Measurements from ENCODE around the gene CDPF1. TPM values are rescaled to one million over a fixed set of nuclear protein-coding genes. Genes with fewer than 3 reads are reported as not detected.
A peak's percentile ranks its signal among the peaks of the same experiment; 100 is the strongest.

CDPF1 gene
- total and polyA plus RNA-seq, 2 of the 13 experiments (the other 11 are each of a cell fraction or from before 2014, with no cell fraction given) = 5.2 to 8.1 TPM

DNA sequence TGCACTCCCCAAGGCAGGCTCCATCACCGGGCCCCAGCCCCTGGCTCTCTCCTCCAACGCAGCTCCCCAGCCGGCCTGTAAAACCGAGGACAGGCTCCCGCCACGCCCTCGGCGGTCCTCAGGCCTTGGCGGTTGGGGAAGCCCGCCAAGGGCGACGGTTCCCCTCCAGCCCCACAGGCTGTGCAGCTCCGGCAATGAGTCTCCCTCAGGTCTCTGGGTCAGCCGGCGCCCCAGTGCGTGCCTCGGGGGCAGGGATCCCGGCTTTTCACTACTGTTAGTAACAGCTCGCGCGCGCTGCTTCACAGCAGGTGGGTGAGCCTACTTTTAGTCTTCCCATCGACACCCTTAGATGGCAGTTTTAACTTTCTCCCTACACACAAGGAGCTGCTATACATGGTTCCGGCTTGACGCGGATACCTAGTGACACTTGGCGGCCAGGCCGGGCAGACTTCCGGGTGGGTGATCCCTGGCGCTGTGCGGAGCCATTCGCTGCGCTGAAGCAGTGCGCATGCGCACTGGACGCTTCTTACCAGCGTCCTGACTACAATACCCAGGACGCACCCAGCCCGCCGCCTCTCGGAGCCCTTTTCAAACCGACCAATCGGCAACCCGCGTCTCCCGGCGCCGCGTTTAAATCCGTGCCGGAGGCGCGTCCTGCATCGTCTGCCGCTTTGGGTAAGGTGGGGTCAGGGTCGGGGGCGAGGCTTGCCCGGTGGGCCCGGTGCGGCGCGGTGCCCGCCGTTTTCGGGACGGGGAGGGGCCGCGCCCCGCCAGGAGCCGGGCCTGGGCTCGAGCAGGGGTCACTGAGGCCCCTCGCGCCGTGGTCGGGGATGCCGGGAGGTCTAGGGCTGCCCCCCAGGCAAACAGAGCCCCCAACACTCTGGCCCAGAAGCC, 46.4 kb upstream of the CDPF1 start, which contains the start of gene GTSE1 (continued):
- TF ChIP-seq, protein P1, sequence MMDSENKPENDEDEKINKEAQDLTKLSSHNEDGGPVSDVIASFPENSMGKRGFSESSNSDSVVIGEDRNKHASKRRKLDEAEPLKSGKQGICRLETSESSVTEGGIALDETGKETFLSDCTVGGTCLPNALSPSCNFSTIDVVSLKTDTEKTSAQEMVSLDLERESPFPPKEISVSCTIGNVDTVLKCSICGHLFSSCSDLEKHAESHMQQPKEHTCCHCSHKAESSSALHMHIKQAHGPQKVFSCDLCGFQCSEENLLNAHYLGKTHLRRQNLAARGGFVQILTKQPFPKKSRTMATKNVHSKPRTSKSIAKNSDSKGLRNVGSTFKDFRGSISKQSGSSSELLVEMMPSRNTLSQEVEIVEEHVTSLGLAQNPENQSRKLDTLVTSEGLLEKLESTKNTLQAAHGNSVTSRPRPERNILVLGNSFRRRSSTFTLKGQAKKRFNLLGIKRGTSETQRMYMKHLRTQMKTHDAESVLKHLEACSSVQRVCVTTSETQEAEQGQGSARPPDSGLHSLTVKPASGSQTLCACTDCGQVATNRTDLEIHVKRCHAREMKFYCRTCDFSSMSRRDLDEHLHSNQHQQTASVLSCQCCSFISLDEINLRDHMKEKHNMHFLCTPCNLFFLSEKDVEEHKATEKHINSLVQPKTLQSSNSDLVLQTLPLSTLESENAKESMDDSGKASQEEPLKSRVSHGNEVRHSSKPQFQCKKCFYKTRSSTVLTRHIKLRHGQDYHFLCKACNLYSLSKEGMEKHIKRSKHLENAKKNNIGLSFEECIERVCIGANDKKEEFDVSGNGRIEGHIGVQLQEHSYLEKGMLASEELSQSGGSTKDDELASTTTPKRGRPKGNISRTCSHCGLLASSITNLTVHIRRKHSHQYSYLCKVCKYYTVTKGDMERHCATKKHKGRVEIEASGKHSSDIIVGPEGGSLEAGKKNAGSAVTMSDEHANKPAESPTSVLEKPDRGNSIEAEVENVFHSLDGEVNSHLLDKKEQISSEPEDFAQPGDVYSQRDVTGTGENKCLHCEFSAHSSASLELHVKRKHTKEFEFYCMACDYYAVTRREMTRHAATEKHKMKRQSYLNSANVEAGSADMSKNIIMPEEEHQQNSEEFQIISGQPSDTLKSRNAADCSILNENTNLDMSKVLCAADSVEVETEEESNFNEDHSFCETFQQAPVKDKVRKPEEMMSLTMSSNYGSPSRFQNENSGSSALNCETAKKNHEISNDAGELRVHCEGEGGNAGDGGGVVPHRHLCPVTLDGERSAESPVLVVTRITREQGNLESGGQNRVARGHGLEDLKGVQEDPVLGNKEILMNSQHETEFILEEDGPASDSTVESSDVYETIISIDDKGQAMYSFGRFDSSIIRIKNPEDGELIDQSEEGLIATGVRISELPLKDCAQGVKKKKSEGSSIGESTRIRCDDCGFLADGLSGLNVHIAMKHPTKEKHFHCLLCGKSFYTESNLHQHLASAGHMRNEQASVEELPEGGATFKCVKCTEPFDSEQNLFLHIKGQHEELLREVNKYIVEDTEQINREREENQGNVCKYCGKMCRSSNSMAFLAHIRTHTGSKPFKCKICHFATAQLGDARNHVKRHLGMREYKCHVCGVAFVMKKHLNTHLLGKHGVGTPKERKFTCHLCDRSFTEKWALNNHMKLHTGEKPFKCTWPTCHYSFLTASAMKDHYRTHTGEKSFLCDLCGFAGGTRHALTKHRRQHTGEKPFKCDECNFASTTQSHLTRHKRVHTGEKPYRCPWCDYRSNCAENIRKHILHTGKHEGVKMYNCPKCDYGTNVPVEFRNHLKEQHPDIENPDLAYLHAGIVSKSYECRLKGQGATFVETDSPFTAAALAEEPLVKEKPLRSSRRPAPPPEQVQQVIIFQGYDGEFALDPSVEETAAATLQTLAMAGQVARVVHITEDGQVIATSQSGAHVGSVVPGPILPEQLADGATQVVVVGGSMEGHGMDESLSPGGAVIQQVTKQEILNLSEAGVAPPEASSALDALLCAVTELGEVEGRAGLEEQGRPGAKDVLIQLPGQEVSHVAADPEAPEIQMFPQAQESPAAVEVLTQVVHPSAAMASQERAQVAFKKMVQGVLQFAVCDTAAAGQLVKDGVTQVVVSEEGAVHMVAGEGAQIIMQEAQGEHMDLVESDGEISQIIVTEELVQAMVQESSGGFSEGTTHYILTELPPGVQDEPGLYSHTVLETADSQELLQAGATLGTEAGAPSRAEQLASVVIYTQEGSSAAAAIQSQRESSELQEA (CRISPR knock-in tag; IDR thresholded peaks at IDR 0.05; ENCODE audit: not compliant biosample characterization) = no peak
- TF ChIP-seq ZNF33A (CRISPR knock-in tag; IDR thresholded peaks at IDR 0.05; ENCODE audit: borderline replicate concordance) (0 out of 2 replicates have a peak, but pooled peaks have one; percentile 35), ZNF335 (CRISPR knock-in tag; IDR thresholded peaks at IDR 0.05) (peak; percentile 61; the same call in 1 of the 2 replicates)
- TF ChIP-seq, protein P2, sequence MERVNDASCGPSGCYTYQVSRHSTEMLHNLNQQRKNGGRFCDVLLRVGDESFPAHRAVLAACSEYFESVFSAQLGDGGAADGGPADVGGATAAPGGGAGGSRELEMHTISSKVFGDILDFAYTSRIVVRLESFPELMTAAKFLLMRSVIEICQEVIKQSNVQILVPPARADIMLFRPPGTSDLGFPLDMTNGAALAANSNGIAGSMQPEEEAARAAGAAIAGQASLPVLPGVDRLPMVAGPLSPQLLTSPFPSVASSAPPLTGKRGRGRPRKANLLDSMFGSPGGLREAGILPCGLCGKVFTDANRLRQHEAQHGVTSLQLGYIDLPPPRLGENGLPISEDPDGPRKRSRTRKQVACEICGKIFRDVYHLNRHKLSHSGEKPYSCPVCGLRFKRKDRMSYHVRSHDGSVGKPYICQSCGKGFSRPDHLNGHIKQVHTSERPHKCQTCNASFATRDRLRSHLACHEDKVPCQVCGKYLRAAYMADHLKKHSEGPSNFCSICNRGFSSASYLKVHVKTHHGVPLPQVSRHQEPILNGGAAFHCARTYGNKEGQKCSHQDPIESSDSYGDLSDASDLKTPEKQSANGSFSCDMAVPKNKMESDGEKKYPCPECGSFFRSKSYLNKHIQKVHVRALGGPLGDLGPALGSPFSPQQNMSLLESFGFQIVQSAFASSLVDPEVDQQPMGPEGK (CRISPR knock-in tag; IDR thresholded peaks at IDR 0.05) = no peak
- TF ChIP-seq, protein P3, sequence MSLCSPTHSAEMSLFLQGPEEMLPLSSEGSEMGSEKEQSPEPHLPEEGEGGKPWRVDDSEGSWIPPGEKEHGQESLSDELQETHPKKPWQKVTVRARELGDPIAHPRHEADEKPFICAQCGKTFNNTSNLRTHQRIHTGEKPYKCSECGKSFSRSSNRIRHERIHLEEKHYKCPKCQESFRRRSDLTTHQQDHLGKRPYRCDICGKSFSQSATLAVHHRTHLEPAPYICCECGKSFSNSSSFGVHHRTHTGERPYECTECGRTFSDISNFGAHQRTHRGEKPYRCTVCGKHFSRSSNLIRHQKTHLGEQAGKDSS (CRISPR knock-in tag; IDR thresholded peaks at IDR 0.05; ENCODE audit: borderline replicate concordance, low read depth) = no peak; the same call in 1 of the 2 replicates
- TF ChIP-seq, protein P4, sequence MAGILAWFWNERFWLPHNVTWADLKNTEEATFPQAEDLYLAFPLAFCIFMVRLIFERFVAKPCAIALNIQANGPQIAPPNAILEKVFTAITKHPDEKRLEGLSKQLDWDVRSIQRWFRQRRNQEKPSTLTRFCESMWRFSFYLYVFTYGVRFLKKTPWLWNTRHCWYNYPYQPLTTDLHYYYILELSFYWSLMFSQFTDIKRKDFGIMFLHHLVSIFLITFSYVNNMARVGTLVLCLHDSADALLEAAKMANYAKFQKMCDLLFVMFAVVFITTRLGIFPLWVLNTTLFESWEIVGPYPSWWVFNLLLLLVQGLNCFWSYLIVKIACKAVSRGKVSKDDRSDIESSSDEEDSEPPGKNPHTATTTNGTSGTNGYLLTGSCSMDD (CRISPR knock-in tag; IDR thresholded peaks at IDR 0.05) = no peak
- TF ChIP-seq, protein P5, sequence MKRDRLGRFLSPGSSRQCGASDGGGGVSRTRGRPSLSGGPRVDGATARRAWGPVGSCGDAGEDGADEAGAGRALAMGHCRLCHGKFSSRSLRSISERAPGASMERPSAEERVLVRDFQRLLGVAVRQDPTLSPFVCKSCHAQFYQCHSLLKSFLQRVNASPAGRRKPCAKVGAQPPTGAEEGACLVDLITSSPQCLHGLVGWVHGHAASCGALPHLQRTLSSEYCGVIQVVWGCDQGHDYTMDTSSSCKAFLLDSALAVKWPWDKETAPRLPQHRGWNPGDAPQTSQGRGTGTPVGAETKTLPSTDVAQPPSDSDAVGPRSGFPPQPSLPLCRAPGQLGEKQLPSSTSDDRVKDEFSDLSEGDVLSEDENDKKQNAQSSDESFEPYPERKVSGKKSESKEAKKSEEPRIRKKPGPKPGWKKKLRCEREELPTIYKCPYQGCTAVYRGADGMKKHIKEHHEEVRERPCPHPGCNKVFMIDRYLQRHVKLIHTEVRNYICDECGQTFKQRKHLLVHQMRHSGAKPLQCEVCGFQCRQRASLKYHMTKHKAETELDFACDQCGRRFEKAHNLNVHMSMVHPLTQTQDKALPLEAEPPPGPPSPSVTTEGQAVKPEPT (CRISPR knock-in tag; IDR thresholded peaks at IDR 0.05; ENCODE audit: low read depth) = peak; percentile 49; the same call in 1 of the 2 replicates

Measured in HepG2 (cell line).